Measurements from ENCODE around the gene AMN. TPM values are rescaled to one million over a fixed set of nuclear protein-coding genes. Genes with fewer than 3 reads are reported as not detected.
"Not testable (repeated sequence)": the region's sequence is repeated elsewhere in the genome, so short reads cannot be mapped to it uniquely, and the experiment has no call there.

AMN gene
- 0.14 and 0.32 TPM in 2 replicates for total RNA-seq

- intact Hi-C loops (cut with micrococcal nuclease), result no loop called here
Measured at GRCh38 chr14:102922490-102923200, at the start of gene AMN. Gene AMN, plus strand, starts transcription at chr14:102922663. Its CDS starts 26 bp downstream, at chr14:102922689.

GRCh38 chr14:102873131-102873530, 49.3 kb upstream of the AMN start:
- intact Hi-C loops (cut with micrococcal nuclease), result no loop called here

GRCh38 chr14:102873546-102874061, 48.9 kb upstream of the AMN start:
- intact Hi-C loops (cut with micrococcal nuclease), result no loop called here

GRCh38 chr14:102875652-102876051, 46.8 kb upstream of the AMN start:
- intact Hi-C loops (cut with micrococcal nuclease), result no loop called here

GRCh38 chr14:102877511-102877910, 45.0 kb upstream of the AMN start:
- intact Hi-C loops (cut with micrococcal nuclease), result not testable (repeated sequence)

- intact Hi-C loops (cut with micrococcal nuclease), result no loop called here
Measured at GRCh38 chr14:102878174-102878969, 44.1 kb upstream of the AMN start.

GRCh38 chr14:102878970-102879460, 43.4 kb upstream of the AMN start:
- intact Hi-C loops (cut with micrococcal nuclease), result no loop called here

- intact Hi-C loops (cut with micrococcal nuclease), result no loop called here
Measured at GRCh38 chr14:102882226-102882906, 40.1 kb upstream of the AMN start.

GRCh38 chr14:102883089-102883541, 39.3 kb upstream of the AMN start:
- intact Hi-C loops (cut with micrococcal nuclease), result no loop called here

- intact Hi-C loops (cut with micrococcal nuclease), result no loop called here
Measured at GRCh38 chr14:102883554-102883953, 38.9 kb upstream of the AMN start.

GRCh38 chr14:102885737-102886447, 36.6 kb upstream of the AMN start:
- intact Hi-C loops (cut with micrococcal nuclease), result no loop called here

GRCh38 chr14:102888748-102889147, 33.7 kb upstream of the AMN start:
- intact Hi-C loops (cut with micrococcal nuclease), result no loop called here

GRCh38 chr14:102889615-102890014, 32.8 kb upstream of the AMN start:
- intact Hi-C loops (cut with micrococcal nuclease), result no loop called here

- intact Hi-C loops (cut with micrococcal nuclease), result no loop called here
Measured at GRCh38 chr14:102891111-102891510, 31.4 kb upstream of the AMN start.

- intact Hi-C loops (cut with micrococcal nuclease), result no loop called here
Measured at GRCh38 chr14:102891556-102891955, 30.9 kb upstream of the AMN start.

- intact Hi-C loops (cut with micrococcal nuclease), result no loop called here
Measured at GRCh38 chr14:102892651-102893050, 29.8 kb upstream of the AMN start.

GRCh38 chr14:102893452-102893851, 29.0 kb upstream of the AMN start:
- intact Hi-C loops (cut with micrococcal nuclease), result no loop called here

GRCh38 chr14:102896735-102897134, 25.7 kb upstream of the AMN start:
- intact Hi-C loops (cut with micrococcal nuclease), result not testable (repeated sequence)

GRCh38 chr14:102897299-102898027, 25.0 kb upstream of the AMN start:
- intact Hi-C loops (cut with micrococcal nuclease), result no loop called here

GRCh38 chr14:102898298-102898697, 24.2 kb upstream of the AMN start:
- intact Hi-C loops (cut with micrococcal nuclease), result no loop called here

Data from T-helper 2 cell treated with Interferon-gamma antibody and Interleukin-4, amounts not matched to agents 100 ng/mL and 5 ng/mL, for 36 hours (primary cell).